ENCODE measurements around the gene ZNF512B.

Gene ZNF512B

DNA sequence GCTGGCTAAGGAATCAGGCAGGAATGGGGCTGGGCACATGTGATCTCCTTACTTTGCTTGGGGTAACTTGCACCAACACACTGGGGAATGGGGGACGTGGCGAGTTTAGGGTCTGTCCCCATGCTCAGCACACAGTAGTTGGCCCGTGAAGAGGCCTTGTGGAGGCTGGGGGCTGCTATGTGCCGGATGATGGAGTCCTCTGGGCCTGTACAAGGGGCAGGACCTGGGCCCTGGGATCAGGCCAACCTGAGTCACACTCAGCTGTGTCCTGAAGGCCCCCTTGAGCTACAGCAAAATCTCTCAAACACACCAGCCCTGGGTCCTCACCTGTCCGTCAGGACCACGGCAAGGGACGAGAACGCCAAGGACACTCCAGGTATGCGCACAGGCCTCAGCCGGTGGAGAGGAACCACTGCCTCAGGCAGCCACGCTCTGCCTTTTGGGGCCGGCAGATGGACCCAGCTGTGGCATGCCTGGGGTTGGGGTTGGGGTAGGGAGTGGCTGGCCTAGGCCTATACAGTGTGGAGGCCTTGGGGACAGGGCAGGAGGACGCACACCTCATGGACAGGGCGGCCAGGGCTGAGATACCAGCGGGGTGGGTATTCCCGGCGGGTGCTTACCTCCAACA, 24.6 kb downstream of the ZNF512B start:
- Histone ChIP-seq H3K4me3 (ENCODE audit: extremely low read depth, insufficient read depth, low read length, poor library complexity, severe bottlenecking) (no peak overlapping the region), H3K36me3 (ENCODE audit: control insufficient read depth, insufficient read depth, low read length) (peaks cover 58% of the 10 kb centered on the region)
- WGBS, 2 experiments (ENCODE audit: insufficient coverage in 2 of 2) = 92 to 93% methylated on average over 12 to 16 of the region's 17 CpGs

DNA sequence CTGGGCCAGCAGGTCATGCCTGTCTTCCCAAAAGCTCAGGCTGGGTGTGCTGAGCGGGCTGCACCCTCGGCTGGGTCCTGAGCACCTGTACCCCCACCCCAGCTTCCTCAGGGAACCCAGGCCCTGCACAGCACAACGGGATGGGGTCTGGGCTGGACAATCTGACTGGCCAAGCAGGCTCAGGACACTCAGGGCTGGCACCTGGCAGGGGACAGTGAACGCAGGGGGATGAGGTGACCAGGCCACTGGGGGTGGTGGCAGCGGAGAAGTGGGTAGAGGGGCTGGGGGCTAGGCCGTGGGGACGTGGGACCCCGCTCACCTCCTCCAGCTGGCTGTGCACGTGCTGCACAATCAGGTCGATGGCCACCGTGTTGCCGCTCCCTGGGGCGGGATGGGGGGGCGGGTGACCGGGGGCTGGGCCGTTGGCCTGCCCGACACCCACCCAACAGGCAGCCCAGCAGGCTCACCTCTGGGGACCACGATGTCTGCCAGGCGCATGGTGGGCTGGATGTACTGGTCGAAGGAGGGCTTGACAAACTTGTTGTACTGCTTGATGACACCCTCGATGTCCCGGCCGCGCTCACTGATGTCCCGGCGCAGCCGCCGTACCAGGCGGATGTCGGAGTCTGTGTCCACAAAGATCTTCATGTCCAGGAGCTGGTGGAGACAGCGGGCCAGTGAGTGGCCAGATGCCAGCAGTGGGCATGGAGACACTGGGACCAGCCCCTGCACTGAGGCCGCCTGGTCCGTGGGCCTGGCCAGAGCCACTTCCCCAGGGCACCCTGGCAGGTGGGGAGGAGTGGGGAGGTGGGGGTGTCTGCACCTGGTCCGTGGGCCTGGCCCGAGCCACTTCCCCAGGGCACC, 25.4 kb downstream of the ZNF512B start:
- no peaks in the 10 kb centered on the region for H3K9me3 ChIP-seq (ENCODE audit: control insufficient read depth, low read length)
- WGBS, 2 experiments (ENCODE audit: insufficient coverage in 2 of 2) = 97 to 98% methylated on average over 30 to 32 of the region's 35 CpGs
- no peak overlapping the region for H3K4me3 ChIP-seq (ENCODE audit: extremely low read depth, insufficient read depth, low read length, poor library complexity, severe bottlenecking)
- no peak overlapping the region for H3K27ac ChIP-seq (ENCODE audit: low read depth, low read length, severe bottlenecking)
- H3K4me1 ChIP-seq (ENCODE audit: control insufficient read depth, insufficient read depth, low read length, poor library complexity, severe bottlenecking) = peaks cover 11% of the 10 kb centered on the region
- peaks cover 63% of the 10 kb centered on the region for H3K36me3 ChIP-seq (ENCODE audit: control insufficient read depth, insufficient read depth, low read length)

More for the DNA sequence above, 24.6 kb downstream of the ZNF512B start:
- H3K4me1 ChIP-seq (ENCODE audit: control insufficient read depth, insufficient read depth, low read length, poor library complexity, severe bottlenecking) = peaks cover 19% of the 10 kb centered on the region
- H3K27ac ChIP-seq (ENCODE audit: low read depth, low read length, severe bottlenecking) = no peak overlapping the region
- no peaks in the 10 kb centered on the region for H3K9me3 ChIP-seq (ENCODE audit: control insufficient read depth, low read length)

DNA sequence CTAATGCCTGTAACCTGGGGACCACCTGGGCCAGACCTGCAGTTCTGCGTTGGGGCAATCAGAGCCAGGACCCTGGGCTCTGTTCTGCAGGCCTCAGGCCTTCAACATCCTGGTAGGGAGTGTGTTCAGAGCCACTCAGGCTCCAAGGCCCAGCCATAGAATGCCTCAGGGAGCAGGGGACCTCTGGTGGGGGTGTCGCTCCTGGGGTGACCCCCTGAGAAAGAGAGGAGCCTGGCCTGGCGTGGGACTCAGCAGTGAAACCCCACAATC, 26.0 kb downstream of the ZNF512B start:
- Histone ChIP-seq H3K4me3 (ENCODE audit: extremely low read depth, insufficient read depth, low read length, poor library complexity, severe bottlenecking) (no peak overlapping the region), H3K36me3 (ENCODE audit: control insufficient read depth, insufficient read depth, low read length) (peaks cover 68% of the 10 kb centered on the region), H3K27ac (ENCODE audit: low read depth, low read length, severe bottlenecking) (no peak overlapping the region), H3K4me1 (ENCODE audit: control insufficient read depth, insufficient read depth, low read length, poor library complexity, severe bottlenecking) (peaks cover 5% of the 10 kb centered on the region), H3K9me3 (ENCODE audit: control insufficient read depth, low read length) (no peaks in the 10 kb centered on the region)
- WGBS, 2 experiments (ENCODE audit: insufficient coverage in 2 of 2) = 94 to 100% methylated on average over 2 to 3 of the region's 3 CpGs

DNA sequence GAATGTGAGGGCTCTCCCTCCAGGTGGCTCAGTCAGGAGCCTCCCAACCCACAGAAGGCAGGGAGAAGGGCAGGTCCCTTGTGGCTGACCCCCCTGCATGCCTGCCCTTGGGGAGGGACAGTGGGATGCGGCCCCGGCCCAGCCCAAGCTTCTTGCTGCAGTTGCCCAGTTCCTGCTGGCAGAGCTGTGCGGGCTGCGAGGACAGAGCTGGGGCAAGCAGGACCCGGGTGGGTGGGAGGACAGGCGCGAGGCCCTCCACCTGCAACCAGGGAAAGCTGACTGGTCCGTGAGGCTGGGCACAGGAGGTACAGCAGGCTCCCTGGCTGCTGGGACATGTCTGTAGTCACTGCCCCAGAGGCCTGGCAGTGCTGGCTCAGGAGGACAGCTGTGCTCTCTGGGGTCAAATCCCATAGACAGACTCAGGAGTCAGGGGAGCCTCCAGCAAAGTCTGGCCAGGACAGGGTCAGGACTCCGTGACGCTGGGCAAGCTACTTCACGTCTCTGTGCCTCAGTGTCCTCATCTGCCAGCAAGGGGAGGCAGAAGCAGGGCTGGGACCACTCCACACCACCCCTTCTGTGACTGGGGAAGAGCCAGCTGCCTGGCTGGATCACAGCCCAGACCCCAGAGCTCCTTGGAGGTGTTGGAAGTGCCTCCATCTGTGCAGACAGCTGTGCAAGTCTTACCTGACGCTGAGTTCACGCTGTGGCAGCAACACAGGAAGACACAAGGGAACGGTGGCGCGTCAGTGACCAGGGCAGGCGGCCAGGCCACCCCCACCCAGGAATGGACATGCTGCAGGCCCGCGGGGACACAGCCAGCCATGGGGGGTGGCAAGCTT, 26.5 kb downstream of the ZNF512B start:
- no peaks in the 10 kb centered on the region for H3K9me3 ChIP-seq (ENCODE audit: control insufficient read depth, low read length)
- no peak overlapping the region for H3K4me3 ChIP-seq (ENCODE audit: extremely low read depth, insufficient read depth, low read length, poor library complexity, severe bottlenecking)
- peaks cover 4% of the 10 kb centered on the region for H3K4me1 ChIP-seq (ENCODE audit: control insufficient read depth, insufficient read depth, low read length, poor library complexity, severe bottlenecking)
- peaks cover 73% of the 10 kb centered on the region for H3K36me3 ChIP-seq (ENCODE audit: control insufficient read depth, insufficient read depth, low read length)
- WGBS, 2 experiments (ENCODE audit: insufficient coverage in 2 of 2) = 95 to 97% methylated on average over 16 to 17 of the region's 19 CpGs
- no peak overlapping the region for H3K27ac ChIP-seq (ENCODE audit: low read depth, low read length, severe bottlenecking)

DNA sequence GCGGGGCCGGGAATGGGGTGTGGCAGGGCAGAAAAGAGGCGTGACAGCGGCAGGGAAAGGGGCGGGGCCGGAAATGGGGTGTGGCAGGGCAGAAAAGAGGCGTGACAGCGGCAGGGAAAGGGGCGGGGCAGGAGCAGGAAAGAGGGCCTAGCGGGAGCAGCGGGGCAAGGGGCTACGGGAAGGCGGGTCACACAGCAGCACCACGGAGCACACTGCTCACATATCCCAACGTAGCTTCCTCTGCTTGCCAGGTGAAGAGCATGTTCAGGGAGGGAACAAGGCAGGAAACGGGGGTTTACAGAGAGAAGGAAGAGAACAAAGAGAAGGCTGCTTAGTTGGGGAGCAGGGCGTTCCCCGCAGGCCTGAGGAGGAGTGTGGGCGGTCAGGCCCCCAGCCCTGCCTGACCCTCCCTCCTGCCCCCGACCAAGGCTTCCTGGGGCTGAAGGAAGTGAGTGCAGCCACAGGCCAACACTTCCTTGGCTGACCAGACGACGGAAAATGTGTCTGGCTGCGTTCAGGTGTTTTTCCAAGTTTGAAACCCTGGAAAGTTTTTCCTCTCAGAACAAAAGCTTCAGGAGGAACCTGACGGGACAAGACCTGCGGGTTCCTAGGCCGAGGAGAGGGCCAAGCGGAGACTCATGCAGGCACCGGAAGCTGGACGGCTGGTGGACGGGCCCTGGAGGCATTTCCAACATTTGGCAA, 27.3 kb downstream of the ZNF512B start:
- peak overlapping the region; percentile 49 for H3K27ac ChIP-seq (ENCODE audit: low read depth, low read length, severe bottlenecking)
- WGBS, 2 experiments (ENCODE audit: insufficient coverage in 2 of 2) = 73% methylated on average over 22 of the region's 30 CpGs
- H3K4me3 ChIP-seq (ENCODE audit: extremely low read depth, insufficient read depth, low read length, poor library complexity, severe bottlenecking) = no peak overlapping the region
- peaks cover 4% of the 10 kb centered on the region for H3K4me1 ChIP-seq (ENCODE audit: control insufficient read depth, insufficient read depth, low read length, poor library complexity, severe bottlenecking)
- no peaks in the 10 kb centered on the region for H3K9me3 ChIP-seq (ENCODE audit: control insufficient read depth, low read length)
- H3K36me3 ChIP-seq (ENCODE audit: control insufficient read depth, insufficient read depth, low read length) = peaks cover 74% of the 10 kb centered on the region

DNA sequence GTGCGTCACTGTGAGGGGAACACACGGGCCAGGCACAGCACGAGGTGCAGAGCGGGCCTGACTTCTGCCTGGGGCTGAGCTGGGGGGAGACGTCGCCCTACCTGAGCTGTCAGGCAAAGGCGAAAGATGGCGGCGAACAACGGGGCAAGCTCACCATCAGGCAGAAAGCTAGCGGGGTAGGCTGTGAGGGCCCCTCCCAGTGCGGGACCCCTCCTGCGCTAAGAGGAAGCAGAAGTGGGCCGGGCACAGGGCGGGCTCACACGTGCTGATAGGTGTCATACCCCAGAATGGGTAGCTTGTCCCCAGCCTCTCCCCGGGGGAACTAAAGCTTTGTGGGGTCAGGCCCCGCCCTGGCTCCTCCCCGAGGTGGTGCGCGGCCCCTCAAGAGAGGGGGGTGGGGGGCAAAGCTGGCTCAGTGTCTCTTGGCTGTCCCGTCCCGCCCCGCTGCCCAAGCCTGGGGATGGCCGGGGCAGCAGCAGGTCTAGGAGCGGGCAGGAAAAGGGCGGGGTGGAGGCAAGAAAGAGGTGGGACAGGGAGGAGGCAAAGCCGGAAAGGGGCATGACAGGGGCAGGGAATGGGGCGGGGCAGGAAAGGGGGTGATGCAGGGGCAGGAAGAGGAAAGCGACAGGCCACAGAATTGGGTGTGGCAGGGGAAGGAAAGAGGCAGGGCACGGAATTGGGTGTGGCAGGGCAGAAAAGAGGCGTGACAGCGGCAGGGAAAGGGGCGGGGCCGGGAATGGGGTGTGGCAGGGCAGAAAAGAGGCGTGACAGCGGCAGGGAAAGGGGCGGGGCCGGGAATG, 28.2 kb downstream of the ZNF512B start:
- Histone ChIP-seq H3K4me1 (ENCODE audit: control insufficient read depth, insufficient read depth, low read length, poor library complexity, severe bottlenecking) (peaks cover 4% of the 10 kb centered on the region), H3K36me3 (ENCODE audit: control insufficient read depth, insufficient read depth, low read length) (peaks cover 74% of the 10 kb centered on the region), H3K4me3 (ENCODE audit: extremely low read depth, insufficient read depth, low read length, poor library complexity, severe bottlenecking) (no peak overlapping the region), H3K27ac (ENCODE audit: low read depth, low read length, severe bottlenecking) (no peak overlapping the region), H3K9me3 (ENCODE audit: control insufficient read depth, low read length) (no peaks in the 10 kb centered on the region)
- 95 to 98% methylated on average over 26 to 29 of the region's 39 CpGs for WGBS, 2 experiments (ENCODE audit: insufficient coverage in 2 of 2)

DNA sequence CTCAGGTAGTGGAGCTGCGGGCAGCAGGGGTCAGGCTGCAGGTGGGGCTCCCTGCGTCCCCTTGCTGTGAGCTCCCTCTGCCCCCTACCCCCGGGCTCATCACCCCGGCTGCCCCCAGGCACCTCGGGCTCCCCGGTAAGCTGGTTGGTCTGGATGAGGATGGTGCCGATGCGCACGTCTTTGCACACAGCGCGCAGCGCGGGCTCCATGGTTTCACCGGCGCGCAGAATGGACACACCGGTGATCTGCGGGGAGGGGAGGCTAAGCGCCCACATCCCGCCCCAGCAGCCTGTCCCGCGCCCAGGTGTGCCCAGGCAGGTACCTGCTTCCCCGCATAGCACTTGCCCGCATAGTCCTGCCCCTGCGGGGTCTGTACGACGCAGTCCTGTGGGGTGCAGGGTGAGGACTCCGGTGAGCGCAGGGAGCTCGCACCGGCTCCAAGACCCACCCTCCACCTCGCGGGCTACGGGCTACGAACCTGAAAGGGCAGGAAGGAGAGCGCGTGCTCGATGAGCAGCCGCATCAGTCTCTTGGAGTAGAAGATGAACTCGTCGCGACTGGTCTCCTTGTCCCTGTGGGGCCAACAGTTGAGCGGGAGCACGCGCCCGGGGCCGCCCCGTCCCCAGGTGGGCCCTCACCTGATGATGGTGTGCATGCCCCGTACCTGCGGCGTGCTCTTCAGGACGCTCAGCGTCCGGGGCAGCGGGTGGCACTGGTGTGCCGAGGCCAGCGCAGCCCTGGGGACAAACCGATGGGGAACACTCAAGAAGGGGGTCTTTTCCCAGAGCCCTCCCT, 29.1 kb downstream of the ZNF512B start:
- Histone ChIP-seq H3K4me1 (ENCODE audit: control insufficient read depth, insufficient read depth, low read length, poor library complexity, severe bottlenecking) (peaks cover 4% of the 10 kb centered on the region), H3K27ac (ENCODE audit: low read depth, low read length, severe bottlenecking) (no peak overlapping the region), H3K4me3 (ENCODE audit: extremely low read depth, insufficient read depth, low read length, poor library complexity, severe bottlenecking) (no peak overlapping the region), H3K9me3 (ENCODE audit: control insufficient read depth, low read length) (no peaks in the 10 kb centered on the region), H3K36me3 (ENCODE audit: control insufficient read depth, insufficient read depth, low read length) (peaks cover 74% of the 10 kb centered on the region)
- WGBS, 2 experiments (ENCODE audit: insufficient coverage in 2 of 2) = 96% methylated on average over 47 to 57 of the region's 58 CpGs

DNA sequence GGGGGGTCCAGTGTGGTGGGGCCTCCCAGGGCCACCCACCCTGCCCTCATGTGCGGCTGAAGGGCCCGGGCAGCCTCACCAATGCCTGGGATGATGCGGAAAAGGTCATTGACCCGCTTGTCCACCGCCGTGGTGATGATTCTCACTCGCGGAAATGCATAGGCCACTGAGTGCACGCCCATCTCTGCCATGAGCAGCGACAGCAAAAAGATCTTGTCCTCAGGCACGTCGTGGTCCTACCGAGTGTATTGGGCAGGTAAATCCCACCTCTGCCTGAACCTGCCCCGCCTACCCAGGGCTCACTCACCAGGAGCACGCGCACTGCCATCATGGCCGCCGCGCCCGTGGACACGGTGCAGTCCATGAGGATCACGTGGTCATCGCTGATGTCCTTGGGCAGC, 29.7 kb downstream of the ZNF512B start:
- 97 to 98% methylated on average over 23 of the region's 23 CpGs for WGBS, 2 experiments (ENCODE audit: insufficient coverage in 2 of 2)
- Histone ChIP-seq H3K27ac (ENCODE audit: low read depth, low read length, severe bottlenecking) (no peak overlapping the region), H3K4me3 (ENCODE audit: extremely low read depth, insufficient read depth, low read length, poor library complexity, severe bottlenecking) (no peak overlapping the region), H3K9me3 (ENCODE audit: control insufficient read depth, low read length) (no peaks in the 10 kb centered on the region), H3K4me1 (ENCODE audit: control insufficient read depth, insufficient read depth, low read length, poor library complexity, severe bottlenecking) (peaks cover 4% of the 10 kb centered on the region), H3K36me3 (ENCODE audit: control insufficient read depth, insufficient read depth, low read length) (peaks cover 74% of the 10 kb centered on the region)

DNA sequence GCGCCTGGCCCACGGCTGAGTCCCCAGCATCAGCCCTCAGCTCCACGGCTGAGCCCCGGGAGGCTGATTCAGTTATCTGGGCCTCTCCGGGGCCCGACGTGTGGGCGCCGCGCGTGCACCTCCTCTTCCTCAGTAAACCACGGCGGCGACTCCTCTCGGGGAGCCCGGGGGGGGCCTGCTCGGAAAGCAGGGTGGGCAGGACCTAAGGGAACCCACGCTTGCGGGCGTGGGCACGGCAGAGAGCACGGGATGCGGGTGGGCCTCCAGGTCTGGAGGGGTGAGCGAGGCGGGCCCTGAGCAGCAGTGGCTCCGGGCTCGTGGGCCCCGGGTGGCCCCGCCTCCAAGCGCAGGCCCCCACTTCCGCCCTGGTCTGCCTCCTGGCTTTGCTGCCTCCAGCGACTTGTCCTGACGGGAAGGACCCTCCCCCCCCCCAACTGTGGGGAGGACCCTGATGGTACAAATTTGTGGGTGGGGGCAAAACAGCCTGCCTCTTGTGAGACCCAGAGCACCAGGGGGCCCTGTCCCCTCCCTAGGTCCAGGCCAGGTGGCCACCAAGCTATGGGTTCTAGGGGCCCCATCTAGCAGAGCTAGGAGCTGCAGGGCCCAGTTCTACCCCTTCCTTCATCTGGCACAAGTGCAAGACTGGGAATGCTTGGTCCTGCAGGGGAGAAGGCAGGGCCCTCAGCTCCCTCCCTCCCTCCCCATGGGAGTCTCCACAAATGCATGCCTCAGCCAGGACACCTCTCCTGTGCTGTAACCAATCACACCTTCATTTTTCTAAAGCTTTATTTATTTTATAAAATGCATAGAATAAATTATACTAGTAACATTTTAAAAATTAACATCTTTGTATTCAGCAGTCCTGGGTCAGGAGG, 30.4 kb downstream of the ZNF512B start:
- Histone ChIP-seq H3K27ac (ENCODE audit: low read depth, low read length, severe bottlenecking) (no peak overlapping the region), H3K4me3 (ENCODE audit: extremely low read depth, insufficient read depth, low read length, poor library complexity, severe bottlenecking) (no peak overlapping the region), H3K36me3 (ENCODE audit: control insufficient read depth, insufficient read depth, low read length) (peaks cover 74% of the 10 kb centered on the region)

More for the DNA sequence above, 30.4 kb downstream of the ZNF512B start:
- 98 to 99% methylated on average over 25 to 26 of the region's 33 CpGs for WGBS, 2 experiments (ENCODE audit: insufficient coverage in 2 of 2)
- Histone ChIP-seq H3K4me1 (ENCODE audit: control insufficient read depth, insufficient read depth, low read length, poor library complexity, severe bottlenecking) (peaks cover 4% of the 10 kb centered on the region), H3K9me3 (ENCODE audit: control insufficient read depth, low read length) (no peaks in the 10 kb centered on the region)

Data from mesodermal cell (in vitro differentiated cells).